ENCODE results near the gene WNT5B. TPM values are rescaled to one million over a fixed set of nuclear protein-coding genes. Genes with fewer than 3 reads are reported as not detected.
A peak's percentile ranks its signal among the peaks of the same experiment; 100 is the strongest.

Gene WNT5B
- total and polyA plus RNA-seq, 2 of the 4 experiments (the other 2 are of a cell fraction), result 83.7 to 102 TPM

DNA sequence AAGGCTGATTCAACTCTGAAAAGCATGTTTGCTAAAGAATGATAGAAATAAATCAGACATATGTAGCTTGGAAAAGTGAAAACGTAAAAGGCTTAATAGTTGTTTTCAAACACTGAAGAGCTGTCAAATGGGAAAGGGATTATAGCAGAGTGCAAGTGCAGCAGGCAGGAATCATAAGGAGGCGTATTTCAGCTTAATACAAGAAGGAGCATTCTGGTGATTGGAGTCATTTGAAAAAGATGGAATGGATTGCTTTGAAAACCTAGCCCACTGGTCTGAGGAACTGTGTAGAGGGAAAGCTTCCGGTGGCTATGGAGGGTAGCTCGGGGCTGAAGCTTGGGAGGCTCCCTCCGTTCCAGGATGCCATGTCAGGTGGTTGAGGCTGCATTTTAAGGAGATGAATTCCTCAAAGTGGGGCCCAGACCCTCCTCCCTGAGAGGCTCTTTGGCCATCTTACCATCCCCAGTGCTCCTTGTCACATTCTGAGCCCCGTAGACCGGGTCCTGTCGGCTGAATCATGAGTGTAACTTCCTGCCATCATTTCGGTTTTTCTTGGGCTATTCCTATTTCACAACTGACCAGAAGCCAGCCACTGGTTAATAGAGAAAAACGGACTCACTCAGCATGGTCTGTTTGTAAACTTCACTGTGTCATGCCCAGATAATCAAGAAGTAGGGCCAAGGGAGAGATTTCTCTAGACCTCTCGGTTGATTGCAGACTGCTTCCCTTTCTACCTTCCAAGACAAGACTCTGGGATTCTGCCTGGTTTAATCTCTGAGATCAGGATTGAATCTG lies 6.5 kb downstream of the WNT5B start (continued):
- TF ChIP-seq MAZ (IDR thresholded peaks at IDR 0.05; ENCODE audit: borderline replicate concordance, low read depth, low read length), result no peak

DNA sequence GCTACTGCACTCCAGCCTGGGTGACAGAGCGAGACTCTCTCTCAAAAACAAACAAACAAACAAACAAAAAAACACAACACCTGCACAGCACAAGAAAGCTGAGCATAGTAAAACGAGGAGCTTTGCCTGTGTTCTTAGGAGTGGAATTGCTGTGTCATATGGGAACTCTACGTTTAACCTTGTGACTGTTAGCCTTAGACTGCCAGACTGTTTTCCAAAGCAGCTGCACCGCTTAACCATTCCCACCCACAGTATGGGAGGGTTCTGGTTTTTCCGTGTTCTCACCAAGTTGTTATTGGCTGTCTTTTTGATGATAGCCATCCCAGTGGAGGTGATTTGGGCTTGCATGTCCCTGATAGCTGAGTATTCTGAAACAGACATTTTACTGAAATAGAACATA lies 9.2 kb downstream of the WNT5B start:
- H2AK5ac ChIP-seq (ENCODE audit: low read depth, low read length), result no peak overlapping the region
- DNase-seq (no peak), ATAC-seq (ENCODE audit: low read depth) (no peak)
- intact Hi-C loops (cut with micrococcal nuclease), result no loop called here
- H3K18ac ChIP-seq (ENCODE audit: low read depth, low read length), result no peak overlapping the region
- H3K9me1 ChIP-seq (ENCODE audit: insufficient read depth, low read length), result no peaks in the 10 kb centered on the region; the same call in 1 of the 2 replicates
- peaks cover 12% of the 10 kb centered on the region; the same call in 1 of the 2 replicates for H4K20me1 ChIP-seq (ENCODE audit: insufficient read depth, low read length)
- H3K9ac ChIP-seq (ENCODE audit: low read depth, low read length), result no peak overlapping the region
- H2BK5ac ChIP-seq (ENCODE audit: low read depth, low read length, poor library complexity, severe bottlenecking), result no peak overlapping the region
- no peak overlapping the region for H3K4ac ChIP-seq (ENCODE audit: low read depth, low read length)
- no TSS peak for BruUV-seq (replicated peaks)
- ChIA-PET CTCF (no interaction called here), POLR2A (ENCODE audit: unreplicated experiment) (no interaction called here)
- no peak overlapping the region for H4K91ac ChIP-seq (ENCODE audit: insufficient read depth, low read depth, low read length)
- no peak overlapping the region for H2BK15ac ChIP-seq (ENCODE audit: low read depth, low read length)
- H3K14ac ChIP-seq (replicated peaks; ENCODE audit: low read depth, low read length), result no peak overlapping the region
- dilution Hi-C loops (cut with HindIII; ENCODE audit: low sequenced_read_pairs, unreplicated experiment), result no loop called here
- in situ Hi-C loops (cut with MboI; ENCODE audit: low sequenced_read_pairs), result no loop called here
- H3K9me3 ChIP-seq (ENCODE audit: control insufficient read depth, insufficient read depth, low read length), result no peaks in the 10 kb centered on the region
- H3K4me3 ChIP-seq (ENCODE audit: insufficient read depth, low read depth, low read length), result no peak overlapping the region
- no peak overlapping the region for H2AK9ac ChIP-seq (replicated peaks; ENCODE audit: low read depth, low read length, poor library complexity)
- H3K4me1 ChIP-seq (ENCODE audit: control insufficient read depth, insufficient read depth, low read length), result no peaks in the 10 kb centered on the region
- no peak overlapping the region for H2AFZ ChIP-seq (replicated peaks; ENCODE audit: low read length, poor library complexity)
- H2BK120ac ChIP-seq (ENCODE audit: low read depth, low read length), result no peak overlapping the region
- peaks cover 6% of the 10 kb centered on the region for H3K36me3 ChIP-seq (ENCODE audit: control insufficient read depth, insufficient read depth, low read length)
- no peaks in the 10 kb centered on the region for H3K27me3 ChIP-seq (ENCODE audit: control insufficient read depth, insufficient read depth, low read length)
- no peak overlapping the region for H4K8ac ChIP-seq (ENCODE audit: low read depth in 2 of 2, low read length in 2 of 2)
- H4K5ac ChIP-seq (ENCODE audit: low read depth, low read length), result no peak overlapping the region
- no peak overlapping the region for H3K4me2 ChIP-seq (ENCODE audit: low read depth, low read length)
- H3K27ac ChIP-seq (ENCODE audit: insufficient read depth, low read length), result no peak overlapping the region
- no CpG with 5 or more reads among the region's 5 CpGs for WGBS, 2 experiments (ENCODE audit: extremely low coverage in 2 of 2, insufficient read length in 1 of 2)
- H3K79me1 ChIP-seq (ENCODE audit: low read depth in 1 of 2, low read length in 2 of 2), result peaks cover 12 to 59% of the 10 kb centered on the region in 2 experiments; a peak in 3 of 4 replicates
- no peak overlapping the region for H2BK20ac ChIP-seq (ENCODE audit: low read depth, low read length)
- no peak overlapping the region for H3K56ac ChIP-seq (ENCODE audit: extremely low read depth, insufficient read depth, low read length)
- peak overlapping the region; percentile 39; the same call in 1 of the 2 replicates for H3K23ac ChIP-seq (ENCODE audit: low read depth, low read length)
- TF ChIP-seq NFE2L2 (IDR thresholded peaks at IDR 0.05; ENCODE audit: low read depth, low read length) (no peak), MXI1 (IDR thresholded peaks at IDR 0.05; ENCODE audit: borderline replicate concordance, low read depth, low read length) (no peak), BHLHE40 (IDR thresholded peaks at IDR 0.05; ENCODE audit: low read depth, low read length) (no peak), MAZ (IDR thresholded peaks at IDR 0.05; ENCODE audit: borderline replicate concordance, low read depth, low read length) (no peak), CHD1 (IDR thresholded peaks at IDR 0.05; ENCODE audit: low read depth, low read length) (no peak), SMC3 (IDR thresholded peaks at IDR 0.05; ENCODE audit: low read depth, low read length) (no peak), FOS (IDR thresholded peaks at IDR 0.05; ENCODE audit: low read depth, low read length) (no peak), RFX5 (IDR thresholded peaks at IDR 0.05; ENCODE audit: low read depth, low read length) (no peak), RCOR1 (IDR thresholded peaks at IDR 0.05; ENCODE audit: insufficient replicate concordance, low read length) (no peak), MAFK (IDR thresholded peaks at IDR 0.05; ENCODE audit: low read depth, low read length) (no peak), RAD21 (IDR thresholded peaks at IDR 0.05; ENCODE audit: low read length) (no peak)
- TF ChIP-seq, protein P1, sequence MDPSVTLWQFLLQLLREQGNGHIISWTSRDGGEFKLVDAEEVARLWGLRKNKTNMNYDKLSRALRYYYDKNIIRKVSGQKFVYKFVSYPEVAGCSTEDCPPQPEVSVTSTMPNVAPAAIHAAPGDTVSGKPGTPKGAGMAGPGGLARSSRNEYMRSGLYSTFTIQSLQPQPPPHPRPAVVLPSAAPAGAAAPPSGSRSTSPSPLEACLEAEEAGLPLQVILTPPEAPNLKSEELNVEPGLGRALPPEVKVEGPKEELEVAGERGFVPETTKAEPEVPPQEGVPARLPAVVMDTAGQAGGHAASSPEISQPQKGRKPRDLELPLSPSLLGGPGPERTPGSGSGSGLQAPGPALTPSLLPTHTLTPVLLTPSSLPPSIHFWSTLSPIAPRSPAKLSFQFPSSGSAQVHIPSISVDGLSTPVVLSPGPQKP (IDR thresholded peaks at IDR 0.05; ENCODE audit: borderline replicate concordance, low read depth, low read length), result no peak
- TF ChIP-seq, protein P2, sequence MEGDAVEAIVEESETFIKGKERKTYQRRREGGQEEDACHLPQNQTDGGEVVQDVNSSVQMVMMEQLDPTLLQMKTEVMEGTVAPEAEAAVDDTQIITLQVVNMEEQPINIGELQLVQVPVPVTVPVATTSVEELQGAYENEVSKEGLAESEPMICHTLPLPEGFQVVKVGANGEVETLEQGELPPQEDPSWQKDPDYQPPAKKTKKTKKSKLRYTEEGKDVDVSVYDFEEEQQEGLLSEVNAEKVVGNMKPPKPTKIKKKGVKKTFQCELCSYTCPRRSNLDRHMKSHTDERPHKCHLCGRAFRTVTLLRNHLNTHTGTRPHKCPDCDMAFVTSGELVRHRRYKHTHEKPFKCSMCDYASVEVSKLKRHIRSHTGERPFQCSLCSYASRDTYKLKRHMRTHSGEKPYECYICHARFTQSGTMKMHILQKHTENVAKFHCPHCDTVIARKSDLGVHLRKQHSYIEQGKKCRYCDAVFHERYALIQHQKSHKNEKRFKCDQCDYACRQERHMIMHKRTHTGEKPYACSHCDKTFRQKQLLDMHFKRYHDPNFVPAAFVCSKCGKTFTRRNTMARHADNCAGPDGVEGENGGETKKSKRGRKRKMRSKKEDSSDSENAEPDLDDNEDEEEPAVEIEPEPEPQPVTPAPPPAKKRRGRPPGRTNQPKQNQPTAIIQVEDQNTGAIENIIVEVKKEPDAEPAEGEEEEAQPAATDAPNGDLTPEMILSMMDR (conservative IDR thresholded peaks at IDR 0.05; ENCODE audit: low read depth, low read length), result no peak
